ENCODE results near the gene MLLT3. TPM values are rescaled to one million over a fixed set of nuclear protein-coding genes. Genes with fewer than 3 reads are reported as not detected.

The MLLT3 gene
- total and polyA plus RNA-seq, 2 donors (not counting 3 experiments of a cell fraction or from before 2014, with no cell fraction given), result 6.1 to 10.0 TPM

DNA sequence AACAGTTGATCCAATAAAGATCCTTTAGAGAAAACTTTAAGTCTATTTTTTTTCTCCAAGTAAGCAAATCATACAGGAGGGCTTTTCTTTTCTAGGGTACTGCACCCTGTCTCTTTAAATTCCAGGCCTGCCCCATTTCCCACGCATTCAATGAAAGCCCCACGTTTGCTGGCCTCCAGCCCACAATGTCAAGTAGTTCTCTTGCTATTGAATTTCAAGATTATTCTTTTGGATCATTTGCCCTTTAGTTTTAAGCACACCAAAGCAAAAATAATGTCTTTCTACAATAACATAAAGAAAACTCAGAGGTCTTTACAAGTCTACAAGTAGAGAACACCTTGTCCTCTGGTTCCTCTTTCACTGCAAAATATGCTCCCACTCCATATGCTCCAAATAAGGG, 15.6 kb downstream of the MLLT3 start:
- no peak overlapping the region for H2AFZ ChIP-seq (ENCODE audit: low read depth, low read length)
- H3K9me1 ChIP-seq (replicated peaks; ENCODE audit: control insufficient read depth, extremely low read depth, insufficient read depth, low read length), result no peaks in the 10 kb centered on the region
- POLR2A ChIA-PET, result no interaction called here
- H3K4me3 ChIP-seq (replicated peaks in 1 of 3; ENCODE audit: insufficient read depth in 1 of 3, low read depth in 1 of 3, low read length in 3 of 3), result no peak overlapping the region
- H3K36me3 ChIP-seq (ENCODE audit: control insufficient read depth in 2 of 2, extremely low read depth in 1 of 2, insufficient read depth in 2 of 2, low read length in 2 of 2), result no peaks in the 10 kb centered on the region
- dilution Hi-C loops (cut with MboI; ENCODE audit: extremely low pct_ligation_motif_present, low sequenced_read_pairs) (no loop called here), intact Hi-C loops (cut with micrococcal nuclease) (no loop called here)
- H3K27ac ChIP-seq (ENCODE audit: insufficient read depth, low read depth, low read length), result no peak overlapping the region
- BruUV-seq (replicated peaks), result no TSS peak
- H3K4me1 ChIP-seq (ENCODE audit: control insufficient read depth, extremely low read depth, insufficient read depth, low read length), result peaks cover 6% of the 10 kb centered on the region
- no peak overlapping the region for H3K9ac ChIP-seq (replicated peaks; ENCODE audit: extremely low read depth, insufficient read depth, low read length)
- no peaks in the 10 kb centered on the region for H3K79me2 ChIP-seq (ENCODE audit: control insufficient read depth, insufficient read depth, low read length)
- no peak overlapping the region for H3K4me2 ChIP-seq (ENCODE audit: insufficient read depth, low read length)
- DNase-seq (ENCODE audit: low read depth, low spot score), result no peak
- H4K20me1 ChIP-seq (replicated peaks; ENCODE audit: control insufficient read depth, extremely low read depth, insufficient read depth, low read length), result no peaks in the 10 kb centered on the region
- CTCF ChIA-PET, result no interaction called here
- no peak for FAIRE-seq
- TF ChIP-seq, protein P1, sequence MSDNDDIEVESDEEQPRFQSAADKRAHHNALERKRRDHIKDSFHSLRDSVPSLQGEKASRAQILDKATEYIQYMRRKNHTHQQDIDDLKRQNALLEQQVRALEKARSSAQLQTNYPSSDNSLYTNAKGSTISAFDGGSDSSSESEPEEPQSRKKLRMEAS (IDR thresholded peaks at IDR 0.05; ENCODE audit: insufficient read depth, insufficient read length), result no peak
- TF ChIP-seq JUN (IDR thresholded peaks at IDR 0.05; ENCODE audit: borderline replicate concordance, insufficient read depth, insufficient read length, low read depth) (no peak), GATA2 (IDR thresholded peaks at IDR 0.05; ENCODE audit: insufficient read depth, insufficient read length, low read depth, low read length) (no peak), POLR2A (IDR thresholded peaks at IDR 0.05; ENCODE audit: low read depth, low read length) (no peak), EZH2 (IDR thresholded peaks at IDR 0.05; ENCODE audit: borderline replicate concordance, low read depth, low read length, severe bottlenecking) (no peak), FOS (IDR thresholded peaks at IDR 0.05; ENCODE audit: borderline replicate concordance, insufficient read depth, low read length) (no peak), POLR2AphosphoS5 (IDR thresholded peaks at IDR 0.05; ENCODE audit: insufficient read depth, low read depth, low read length) (no peak), MYC (IDR thresholded peaks at IDR 0.05; ENCODE audit: low read depth, low read length) (no peak)
- TF ChIP-seq, protein P2, sequence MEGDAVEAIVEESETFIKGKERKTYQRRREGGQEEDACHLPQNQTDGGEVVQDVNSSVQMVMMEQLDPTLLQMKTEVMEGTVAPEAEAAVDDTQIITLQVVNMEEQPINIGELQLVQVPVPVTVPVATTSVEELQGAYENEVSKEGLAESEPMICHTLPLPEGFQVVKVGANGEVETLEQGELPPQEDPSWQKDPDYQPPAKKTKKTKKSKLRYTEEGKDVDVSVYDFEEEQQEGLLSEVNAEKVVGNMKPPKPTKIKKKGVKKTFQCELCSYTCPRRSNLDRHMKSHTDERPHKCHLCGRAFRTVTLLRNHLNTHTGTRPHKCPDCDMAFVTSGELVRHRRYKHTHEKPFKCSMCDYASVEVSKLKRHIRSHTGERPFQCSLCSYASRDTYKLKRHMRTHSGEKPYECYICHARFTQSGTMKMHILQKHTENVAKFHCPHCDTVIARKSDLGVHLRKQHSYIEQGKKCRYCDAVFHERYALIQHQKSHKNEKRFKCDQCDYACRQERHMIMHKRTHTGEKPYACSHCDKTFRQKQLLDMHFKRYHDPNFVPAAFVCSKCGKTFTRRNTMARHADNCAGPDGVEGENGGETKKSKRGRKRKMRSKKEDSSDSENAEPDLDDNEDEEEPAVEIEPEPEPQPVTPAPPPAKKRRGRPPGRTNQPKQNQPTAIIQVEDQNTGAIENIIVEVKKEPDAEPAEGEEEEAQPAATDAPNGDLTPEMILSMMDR (IDR thresholded peaks at IDR 0.05; ENCODE audit: extremely low read depth in 1 of 2, insufficient read depth in 1 of 2, low read depth in 1 of 2, low read length in 2 of 2), result no peak
- H3K9me3 ChIP-seq (replicated peaks; ENCODE audit: control insufficient read depth, insufficient read depth, low read length), result no peaks in the 10 kb centered on the region
- no peaks in the 10 kb centered on the region for H3K27me3 ChIP-seq (ENCODE audit: control insufficient read depth in 2 of 2, insufficient read depth in 2 of 2, low read length in 2 of 2)

Data from endothelial cell of umbilical vein (primary cell).